SHP77 (cell line): ENCODE results near the gene CRK.

ENCODE experiments used
- DNase-seq, 2 experiments: peaks; one replicate each; lab custom pipeline; 2025; lab: John Stamatoyannopoulos, UW

Gene CRK

GRCh38 chr17:1455797-1456599 lies at the start of gene CRK:
CRK (minus strand) TSS chr17:1456232; CDS start chr17:1456117, 115 bp downstream.
- peak; percentile 93 to 95 for DNase-seq

GRCh38 chr17:1505586-1505985 lies 49.6 kb upstream of the CRK start:
- DNase-seq = no peak

- DNase-seq = no peak
Observed at GRCh38 chr17:1504866-1505265, 48.8 kb upstream of the CRK start.

GRCh38 chr17:1503699-1504098 lies 47.7 kb upstream of the CRK start:
- no peak for DNase-seq

GRCh38 chr17:1498869-1499268 lies 42.8 kb upstream of the CRK start:
- no peak for DNase-seq

- DNase-seq = no peak
Observed at GRCh38 chr17:1498233-1498632, 42.2 kb upstream of the CRK start.

GRCh38 chr17:1497831-1498230 lies 41.8 kb upstream of the CRK start:
- DNase-seq = no peak

GRCh38 chr17:1496869-1497268 lies 40.8 kb upstream of the CRK start:
- DNase-seq = no peak

- DNase-seq = no peak
Observed at GRCh38 chr17:1495265-1495989, 39.4 kb upstream of the CRK start.

GRCh38 chr17:1494736-1495253 lies 38.8 kb upstream of the CRK start:
- no peak for DNase-seq

GRCh38 chr17:1494203-1494602 lies 38.2 kb upstream of the CRK start:
- no peak for DNase-seq

GRCh38 chr17:1493291-1493980 lies 37.4 kb upstream of the CRK start:
- no peak for DNase-seq

GRCh38 chr17:1492249-1493206 lies 36.5 kb upstream of the CRK start, which contains the start of gene MYO1C:
MYO1C (minus strand) TSS chr17:1492686; CDS start chr17:1492487, 199 bp downstream.
- DNase-seq = no peak

GRCh38 chr17:1491443-1492248 lies 35.6 kb upstream of the CRK start:
- DNase-seq = peak in 1 of 2 experiments; percentile 37

GRCh38 chr17:1490643-1491442 lies 34.8 kb upstream of the CRK start:
- DNase-seq = peak; percentile 40 to 47

GRCh38 chr17:1488826-1489270 lies 32.8 kb upstream of the CRK start:
- no peak for DNase-seq

- peak in 1 of 2 experiments; percentile 65 for DNase-seq
Observed at GRCh38 chr17:1487939-1488825, 32.1 kb upstream of the CRK start.
